H1 (cell line): ENCODE results near the gene BTD. TPM values are rescaled to one million over a fixed set of nuclear protein-coding genes. Genes with fewer than 3 reads are reported as not detected.

Experiments
- CTCF ChIA-PET: fragments of 300-600 bp; sonication (Branson Sonifier 250); formaldehyde crosslinking; loops from one replicate; lab custom pipeline; 2021; ENCODE audit not compliant: partially characterized antibody; lab: Charles Lee
- POLR2A ChIA-PET: fragments of 300-600 bp; sonication (Branson Sonifier 250); formaldehyde crosslinking; loops from one replicate; lab custom pipeline; 2021; ENCODE audit warnings: inconsistent platforms; ENCODE audit not compliant: partially characterized antibody; lab: Charles Lee
- DNase-seq, 2 experiments: peaks; one replicate each; pipeline versions ENCODE4 v3.0.0 to v3.0.0-alpha.2; 2010 to 2022; ENCODE audit warnings: low spot score in 2 of 2, low read depth in 1 of 2, mixed read lengths in 1 of 2
- FAIRE-seq: peaks from 2 replicates; lab custom pipeline; 2011; peaks lifted over from hg19 to GRCh38; lab: Jason Lieb, UNC
- H2AFZ ChIP-seq: 2 replicates; pipeline ENCODE4 v1.8.1; 2012; ENCODE audit warnings: low read length, inconsistent platforms
- H2AK5ac ChIP-seq: 2 replicates; pipeline ENCODE4 v1.6.1; 2013; ENCODE audit warnings: low read depth, low read length
- H2BK120ac ChIP-seq: replicated peaks from 2 replicates; pipeline ENCODE3; 2013; ENCODE audit warnings: low read depth, low read length, inconsistent platforms
- H2BK12ac ChIP-seq: 2 replicates; pipeline ENCODE4 v1.6.1; 2013; ENCODE audit warnings: low read depth, low read length
- H2BK15ac ChIP-seq: 2 replicates; pipeline ENCODE4 v1.6.1; 2013; ENCODE audit warnings: low read length
- H2BK20ac ChIP-seq: 2 replicates; pipeline ENCODE4 v1.6.1; 2013; ENCODE audit warnings: low read length
- H2BK5ac ChIP-seq: 2 replicates; pipeline ENCODE4 v1.6.1; 2013; ENCODE audit warnings: low read depth, low read length
- H3K14ac ChIP-seq: 2 replicates; pipeline ENCODE4 v1.6.1; 2013; ENCODE audit warnings: inconsistent platforms; ENCODE audit not compliant: insufficient read length
- H3K18ac ChIP-seq: 2 replicates; pipeline ENCODE4 v1.6.1; 2013; ENCODE audit warnings: low read length; ENCODE audit errors: extremely low read depth
- H3K23ac ChIP-seq: 2 replicates; pipeline ENCODE4 v1.6.1; 2013; ENCODE audit warnings: inconsistent platforms; ENCODE audit not compliant: insufficient read length
- H3K23me2 ChIP-seq: 2 replicates; pipeline ENCODE4 v1.6.1; 2013; ENCODE audit warnings: low read depth, low read length
- H3K27ac ChIP-seq: 2 replicates; pipeline ENCODE4 v1.6.1; 2011; ENCODE audit warnings: low read depth, low read length, inconsistent platforms
- H3K27me3 ChIP-seq, 4 experiments: replicated peaks in 1 of 4; 1 replicate in 1 of 4; 2 replicates in 3 of 4; pipeline versions ENCODE4 v1.6.1 to v1.8.1; 2011 to 2013; ENCODE audit warnings: low read length in 3 of 4, mild to moderate bottlenecking in 3 of 4, inconsistent platforms in 2 of 4, mixed read lengths in 2 of 4, moderate library complexity in 1 of 4; ENCODE audit not compliant: control insufficient read depth in 3 of 4, insufficient read depth in 3 of 4; ENCODE audit errors: extremely low read depth in 1 of 4
- H3K36me3 ChIP-seq, 4 experiments: 2 replicates each; pipeline versions ENCODE4 v1.6.1 to v1.8.1; 2011 to 2013; ENCODE audit warnings: mild to moderate bottlenecking in 4 of 4, low read length in 3 of 4, moderate library complexity in 2 of 4, control low read depth in 1 of 4, inconsistent platforms in 1 of 4; ENCODE audit not compliant: insufficient read depth in 4 of 4, control insufficient read depth in 2 of 4
- H3K4ac ChIP-seq: replicated peaks from 2 replicates; pipeline ENCODE3; 2013; ENCODE audit warnings: low read length, low read depth, mixed read lengths, inconsistent platforms; ENCODE audit not compliant: insufficient read length
- H3K4me1 ChIP-seq, 4 experiments: replicated peaks in 1 of 4; 1 replicate in 1 of 4; 2 replicates in 3 of 4; pipeline versions ENCODE4 v1.6.1 to v1.8.1; 2011 to 2013; ENCODE audit warnings: low read length in 3 of 4, inconsistent platforms in 2 of 4, mixed read lengths in 1 of 4; ENCODE audit not compliant: insufficient read depth in 4 of 4, control insufficient read depth in 3 of 4
- H3K4me2 ChIP-seq, 2 experiments: 2 replicates each; pipeline versions ENCODE4 v1.6.1 to v1.8.1; 2011 to 2013; ENCODE audit warnings: low read depth in 2 of 2, low read length in 2 of 2, control low read depth in 1 of 2, inconsistent platforms in 1 of 2, mild to moderate bottlenecking in 1 of 2; ENCODE audit not compliant: insufficient read depth in 1 of 2
- H3K4me3 ChIP-seq, 4 experiments: fragments of 200-600, 300-600 bp in 1 of 4; sonication (generic), shearing (Covaris generic), sonication (Bioruptor Twin) in 1 of 4; 2 replicates each; pipeline versions ENCODE4 v1.5.1 to v1.8.1; 2011 to 2016; ENCODE audit warnings: low read length in 4 of 4, low read depth in 3 of 4, control low read depth in 2 of 4, inconsistent platforms in 2 of 4, mild to moderate bottlenecking in 2 of 4, mixed read lengths in 1 of 4, moderate library complexity in 1 of 4; ENCODE audit not compliant: insufficient read depth in 2 of 4; ENCODE audit errors: extremely low read depth in 1 of 4
- H3K56ac ChIP-seq: replicated peaks from 2 replicates; pipeline ENCODE3; 2013; ENCODE audit warnings: low read depth, mild to moderate bottlenecking, mixed read lengths, low read length, inconsistent platforms; ENCODE audit not compliant: insufficient read length
- H3K79me1 ChIP-seq: 2 replicates; pipeline ENCODE4 v1.6.1; 2013; ENCODE audit warnings: low read depth, low read length, control low read depth
- H3K79me2 ChIP-seq, 2 experiments: 2 replicates each; pipeline versions ENCODE4 v1.6.1 to v1.8.1; 2012 to 2013; ENCODE audit warnings: low read length in 2 of 2, mild to moderate bottlenecking in 2 of 2, inconsistent platforms in 1 of 2; ENCODE audit not compliant: insufficient read depth in 2 of 2, control insufficient read depth in 1 of 2
- H3K9ac ChIP-seq, 4 experiments: replicated peaks in 1 of 4; 1 replicate in 1 of 4; 2 replicates in 3 of 4; pipeline versions ENCODE4 v1.6.1 to v1.8.1; 2011 to 2013; ENCODE audit warnings: low read depth in 3 of 4, low read length in 3 of 4, control low read depth in 2 of 4, mild to moderate bottlenecking in 2 of 4, moderate library complexity in 2 of 4, inconsistent platforms in 1 of 4; ENCODE audit errors: extremely low read depth in 1 of 4
- H3K9me3 ChIP-seq, 2 experiments: 2 replicates each; pipeline versions ENCODE4 v1.6.1 to v1.8.1; 2012 to 2013; ENCODE audit warnings: mild to moderate bottlenecking in 2 of 2, moderate library complexity in 2 of 2, control low read depth in 1 of 2, inconsistent platforms in 1 of 2, low read depth in 1 of 2, low read length in 1 of 2, mixed read lengths in 1 of 2; ENCODE audit not compliant: insufficient read depth in 2 of 2
- H4K20me1 ChIP-seq, 2 experiments: replicated peaks in 1 of 2; 2 replicates each; pipeline versions ENCODE3 to v1.8.1; 2011 to 2013; ENCODE audit warnings: inconsistent platforms in 2 of 2, low read length in 2 of 2, mild to moderate bottlenecking in 1 of 2; ENCODE audit not compliant: insufficient read depth in 2 of 2, control insufficient read depth in 1 of 2
- H4K5ac ChIP-seq: 2 replicates; pipeline ENCODE4 v1.6.1; 2013; ENCODE audit warnings: low read length, low read depth, mixed read lengths, inconsistent platforms; ENCODE audit not compliant: insufficient read length
- H4K8ac ChIP-seq: 2 replicates; pipeline ENCODE4 v1.8.0; 2013; ENCODE audit warnings: mild to moderate bottlenecking, moderate library complexity, low read length, inconsistent platforms; ENCODE audit not compliant: insufficient read depth; ENCODE audit errors: extremely low read depth
- H4K91ac ChIP-seq: replicated peaks from 2 replicates; pipeline ENCODE3; 2013; ENCODE audit warnings: low read length, mixed read lengths, inconsistent platforms; ENCODE audit not compliant: insufficient read length
- ASH2L ChIP-seq: fragments of 200-600, 300-600 bp; sonication (generic); IDR thresholded peaks from one replicate; pipeline ENCODE4 v1.7.1; 2017; ENCODE audit warnings: low read length
- ATF3 ChIP-seq: IDR thresholded peaks from 2 replicates; pipeline ENCODE4 v1.6.1; 2011; ENCODE audit warnings: low read depth, mild to moderate bottlenecking, low read length; ENCODE audit not compliant: insufficient read depth
- BACH1 ChIP-seq: IDR thresholded peaks from 2 replicates; pipeline ENCODE4 v1.6.1; 2012; ENCODE audit warnings: low read length, improper control_type of control experiment
- CHD1 ChIP-seq: IDR thresholded peaks from 2 replicates; pipeline ENCODE4 v1.6.1; 2012; ENCODE audit warnings: low read depth, low read length, improper control_type of control experiment
- FOSL1 ChIP-seq: IDR thresholded peaks from 2 replicates; pipeline ENCODE4 v1.6.1; 2011; ENCODE audit warnings: mild to moderate bottlenecking, low read depth, low read length, moderate library complexity; ENCODE audit not compliant: insufficient read depth
- GTF2F1 ChIP-seq: IDR thresholded peaks from 2 replicates; pipeline ENCODE4 v1.6.1; 2012; ENCODE audit warnings: low read depth, low read length, improper control_type of control experiment, borderline replicate concordance
- HDAC2 ChIP-seq, 2 experiments: fragments of 300-600 bp in 1 of 2; sonication (generic) in 1 of 2; IDR thresholded peaks; 2 replicates each; pipeline ENCODE4 v1.6.1; 2011 to 2012; ENCODE audit warnings: low read depth in 2 of 2, low read length in 2 of 2, mild to moderate bottlenecking in 2 of 2, moderate library complexity in 2 of 2, borderline replicate concordance in 1 of 2, inconsistent platforms in 1 of 2
- JUN ChIP-seq: IDR thresholded peaks from 2 replicates; pipeline ENCODE4 v1.6.1; 2011; ENCODE audit warnings: low read depth, mild to moderate bottlenecking, improper control_type of control experiment, low read length
- KDM1A ChIP-seq: fragments of 200-600, 300-600 bp; sonication (generic); IDR thresholded peaks from 2 replicates; pipeline ENCODE4 v1.7.1; 2016; ENCODE audit warnings: mild to moderate bottlenecking, low read length, borderline replicate concordance
- NRF1 ChIP-seq: IDR thresholded peaks from 2 replicates; pipeline ENCODE4 v1.6.1; 2011; ENCODE audit warnings: mild to moderate bottlenecking, low read depth, low read length, improper control_type of control experiment
- SRF ChIP-seq: IDR thresholded peaks from 2 replicates; pipeline ENCODE4 v1.6.1; 2011; ENCODE audit warnings: mild to moderate bottlenecking, low read depth, low read length, moderate library complexity
- SUZ12 ChIP-seq: fragments of 200-600 bp; sonication (generic); IDR thresholded peaks from 2 replicates; pipeline ENCODE4 v1.6.1; 2012; ENCODE audit warnings: mild to moderate bottlenecking, inconsistent platforms, low read length, moderate library complexity, mixed read lengths
- TBP ChIP-seq: IDR thresholded peaks from 2 replicates; pipeline ENCODE4 v1.6.1; 2011; ENCODE audit warnings: low read depth, low read length, improper control_type of control experiment
- TEAD4 ChIP-seq: IDR thresholded peaks from 2 replicates; pipeline ENCODE4 v1.6.1; 2012; ENCODE audit warnings: low read depth, low read length, inconsistent platforms, mixed read lengths
- WGBS, 2 experiments: shearing (Covaris generic) in 1 of 2; methylation state at CpG; one replicate each; pipeline versions ENCODE4 v1.1.6 to v1.1.7; 2013 to 2015; ENCODE audit warnings: low lambda C conversion rate in 2 of 2, mixed read lengths in 2 of 2, inconsistent platforms in 1 of 2, low coverage in 1 of 2, missing lambda C conversion rate in 1 of 2; ENCODE audit not compliant: insufficient replicate concordance in 2 of 2, insufficient coverage in 1 of 2, insufficient read length in 1 of 2; ENCODE audit errors: extremely low coverage in 1 of 2, missing lambda C conversion rate in 1 of 2; 5-methylcytosine and 5-hydroxymethylcytosine counted together
- polyA plus RNA-seq, 7 experiments: library from polyadenylated mRNA; depleted of rRNA in 3 of 7; stranded (reverse) in 5 of 7; unstranded in 2 of 7; fragments of >200 nt in 5 of 7; fragments of 200-250 nt in 2 of 7; gene quantifications; 1 replicate in 5 of 7; 2 replicates in 1 of 7; 4 replicates in 1 of 7; pipeline versions ENCODE4 v1.2.1 to v1.2.3, GENCODE V29; 2011 to 2013; ENCODE audit warnings: missing spikeins in 2 of 7, mixed read lengths in 2 of 7
- total RNA-seq: library from RNA; stranded (reverse); fragmentation: NEBNext Ultra II Directional; extraction: Animal tissue kit (Norgen Biotek cat#: 25700); gene quantifications from 2 replicates; pipeline ENCODE4 v1.2.1, GENCODE V29; 2021

Gene BTD
- total and polyA plus RNA-seq, 2 of the 8 experiments (the other 6 are each of a cell fraction or from before 2014, with no cell fraction given): 21.8 to 36.7 TPM

- no peaks in the 10 kb centered on the region for H3K9me3 ChIP-seq
- WGBS, 2 experiments: 85% methylated on average over 9 of the region's 9 CpGs; no CpG with 5 or more reads in 1 of the 2 experiments
- POLR2A ChIA-PET: interaction anchor here (1.0 to 1.4 kb wide), 2 partner anchors 11 to 128 kb away, joined by 3 read pairs; no protein-coding TSS in a partner anchor
These were observed 43.0 kb upstream of the BTD start for GRCh38 chr3:15558581-15558980.

More at GRCh38 chr3:15558581-15558980, 43.0 kb upstream of the BTD start:
- no peaks in the 10 kb centered on the region for H3K79me2 ChIP-seq
- H3K27me3 ChIP-seq: no peaks in the 10 kb centered on the region
- TF ChIP-seq ATF3 (no peak), CHD1 (no peak), SRF (no peak), FOSL1 (no peak), NRF1 (no peak), TBP (no peak), GTF2F1 (no peak), TEAD4 (no peak), HDAC2 (IDR thresholded peaks at IDR 0.05; ENCODE audit: borderline replicate concordance in 1 of 2, low read depth in 2 of 2, low read length in 2 of 2) (no peak), BACH1 (no peak), KDM1A (no peak), SUZ12 (no peak), ASH2L (no peak), JUN (no peak)
- H3K23me2 ChIP-seq: no peaks in the 10 kb centered on the region
- H2BK120ac ChIP-seq: no peak overlapping the region
- H3K23ac ChIP-seq: no peak overlapping the region
- no peak overlapping the region for H2BK15ac ChIP-seq
- H4K8ac ChIP-seq: no peak overlapping the region
- no peak overlapping the region for H4K91ac ChIP-seq
- no peak overlapping the region for H3K56ac ChIP-seq
- H3K79me1 ChIP-seq: no peaks in the 10 kb centered on the region
- H2BK20ac ChIP-seq: no peak overlapping the region
- H3K4me3 ChIP-seq: no peak overlapping the region
- peaks cover 9 to 21% (median 16%) of the 10 kb centered on the region in 4 experiments; a peak in 7 of 8 replicates for H3K36me3 ChIP-seq
- CTCF ChIA-PET: interaction anchor here (0.6 to 2.8 kb wide), 15 partner anchors 7 to 358 kb away, joined by 3 to 18 read pairs (median 3); partner anchors contain the start of gene COLQ
- H3K4me2 ChIP-seq: no peak overlapping the region
- no peak overlapping the region for H2AK5ac ChIP-seq
- H3K27ac ChIP-seq: no peak overlapping the region
- no peak for FAIRE-seq
- H3K4me1 ChIP-seq: no peaks in the 10 kb centered on the region
- no peaks in the 10 kb centered on the region for H4K20me1 ChIP-seq
- H3K18ac ChIP-seq: no peak overlapping the region
- H3K14ac ChIP-seq: no peak overlapping the region
- H3K9ac ChIP-seq: no peak overlapping the region
- H2AFZ ChIP-seq: no peak overlapping the region
- H3K4ac ChIP-seq: no peak overlapping the region
- H2BK12ac ChIP-seq: no peak overlapping the region
- no peak overlapping the region for H2BK5ac ChIP-seq
- DNase-seq: no peak
- H4K5ac ChIP-seq: no peak overlapping the region
